RWPE1 (cell line): ENCODE data around the gene CAV1.

Experiments
- CTCF ChIA-PET: fragments of 350-600 bp; sonication (Branson Sonifier 250); formaldehyde crosslinking; extraction: SDS; loops from one replicate; lab custom pipeline; 2021; lab: Yijun Ruan, JAX
- POLR2A ChIA-PET: fragments of 400-600 bp; formaldehyde crosslinking; extraction: SDS; loops from one replicate; lab custom pipeline; 2020; ENCODE audit warnings: antibody characterized with exemption; ENCODE audit not compliant: low non-redundant PET; lab: Yijun Ruan, JAX
- DNase-seq: peaks from one replicate; pipeline ENCODE4 v3.0.0; 2012; ENCODE audit warnings: low spot score
- H3K27ac ChIP-seq: fragments of 450-650 bp; 2 replicates; pipeline ENCODE4 v1.5.1; 2017
- TF ChIP-seq, protein P1 (sequence below): fragments of 450-650 bp; conservative IDR thresholded peaks from 2 replicates; pipeline ENCODE4 v1.5.1; 2017; ENCODE audit warnings: low read depth, mild to moderate bottlenecking

CAV1 gene

DNA sequence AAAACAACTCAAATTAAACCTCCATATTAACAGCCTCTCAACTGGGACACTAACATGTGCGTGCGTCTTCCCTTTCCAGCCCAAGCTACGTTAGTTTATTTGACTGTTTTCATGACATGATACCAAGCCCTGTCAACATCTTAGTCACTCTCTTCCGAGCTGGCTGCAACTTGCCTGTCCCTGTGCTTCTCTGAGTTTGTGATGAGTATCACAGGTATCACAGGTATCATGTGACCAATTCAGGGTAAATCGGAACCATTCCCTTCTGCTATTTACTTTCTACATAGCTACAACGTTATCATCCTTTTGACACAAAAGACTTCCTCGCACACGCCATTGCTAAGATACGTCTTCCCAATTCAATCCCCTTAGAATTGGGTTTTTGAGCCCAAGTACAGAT lies 70.2 kb downstream of the CAV1 start:
- CTCF ChIA-PET: no interaction called here
- POLR2A ChIA-PET: no interaction called here

DNA sequence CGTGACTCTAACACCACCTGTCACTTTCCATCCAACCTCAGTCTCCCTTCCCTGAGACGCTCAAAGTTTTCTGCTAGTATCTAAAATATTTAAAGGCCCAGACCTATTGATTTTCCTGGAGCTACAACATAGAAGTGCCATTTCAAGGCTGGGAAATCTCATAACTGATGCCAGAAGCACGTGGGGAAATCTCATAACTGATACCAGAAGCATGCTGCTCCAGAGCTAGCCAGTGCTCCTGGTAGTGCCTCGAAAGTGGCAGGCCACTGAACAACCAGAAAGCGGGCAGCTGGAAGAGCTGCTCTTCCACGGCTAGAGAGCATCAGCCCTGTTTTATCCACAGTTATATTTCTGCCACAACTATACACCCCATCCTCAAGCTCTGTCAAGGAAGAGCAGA lies 72.5 kb downstream of the CAV1 start:
- ChIA-PET CTCF (no interaction called here), POLR2A (no interaction called here)
- no peak for DNase-seq
- TF ChIP-seq, protein P1, sequence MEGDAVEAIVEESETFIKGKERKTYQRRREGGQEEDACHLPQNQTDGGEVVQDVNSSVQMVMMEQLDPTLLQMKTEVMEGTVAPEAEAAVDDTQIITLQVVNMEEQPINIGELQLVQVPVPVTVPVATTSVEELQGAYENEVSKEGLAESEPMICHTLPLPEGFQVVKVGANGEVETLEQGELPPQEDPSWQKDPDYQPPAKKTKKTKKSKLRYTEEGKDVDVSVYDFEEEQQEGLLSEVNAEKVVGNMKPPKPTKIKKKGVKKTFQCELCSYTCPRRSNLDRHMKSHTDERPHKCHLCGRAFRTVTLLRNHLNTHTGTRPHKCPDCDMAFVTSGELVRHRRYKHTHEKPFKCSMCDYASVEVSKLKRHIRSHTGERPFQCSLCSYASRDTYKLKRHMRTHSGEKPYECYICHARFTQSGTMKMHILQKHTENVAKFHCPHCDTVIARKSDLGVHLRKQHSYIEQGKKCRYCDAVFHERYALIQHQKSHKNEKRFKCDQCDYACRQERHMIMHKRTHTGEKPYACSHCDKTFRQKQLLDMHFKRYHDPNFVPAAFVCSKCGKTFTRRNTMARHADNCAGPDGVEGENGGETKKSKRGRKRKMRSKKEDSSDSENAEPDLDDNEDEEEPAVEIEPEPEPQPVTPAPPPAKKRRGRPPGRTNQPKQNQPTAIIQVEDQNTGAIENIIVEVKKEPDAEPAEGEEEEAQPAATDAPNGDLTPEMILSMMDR: no peak
- no peak overlapping the region for H3K27ac ChIP-seq

More for the DNA sequence above, 70.2 kb downstream of the CAV1 start:
- no peak overlapping the region for H3K27ac ChIP-seq
- TF ChIP-seq, protein P1: no peak
- no peak for DNase-seq

- DNase-seq: no peak
- ChIA-PET POLR2A (no interaction called here), CTCF (interaction anchor here (0.5 kb wide), 1 partner anchor 19 kb away, joined by 3 read pairs; no protein-coding TSS in a partner anchor)
- TF ChIP-seq, protein P1: no peak
- H3K27ac ChIP-seq: no peak overlapping the region
Measured at GRCh38 chr7:116598278-116598677, 73.4 kb downstream of the CAV1 start.

DNA sequence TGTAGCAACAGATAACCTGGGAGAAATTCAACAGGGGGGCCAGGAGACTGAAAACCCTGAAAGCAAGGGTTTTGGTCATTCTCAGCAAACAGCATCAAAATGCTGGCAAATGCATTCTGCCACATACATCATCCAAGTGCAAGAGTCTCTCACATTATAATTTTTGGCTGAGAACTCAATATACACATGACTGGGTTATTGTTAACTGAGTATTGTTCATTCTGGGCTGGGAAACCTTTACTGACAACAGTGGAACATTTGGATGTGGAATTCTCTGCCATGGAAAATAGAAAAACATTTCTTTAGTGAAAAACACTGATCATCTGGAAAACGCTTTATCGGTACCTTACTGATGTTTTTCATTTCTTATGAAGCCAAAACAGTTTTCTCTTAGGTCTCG lies 74.0 kb downstream of the CAV1 start:
- no peak overlapping the region for H3K27ac ChIP-seq
- no peak for DNase-seq
- CTCF ChIA-PET: interaction anchor here (0.5 kb wide), 1 partner anchor 19 kb away, joined by 3 read pairs; no protein-coding TSS in a partner anchor
- POLR2A ChIA-PET: no interaction called here
- TF ChIP-seq, protein P1: no peak

DNA sequence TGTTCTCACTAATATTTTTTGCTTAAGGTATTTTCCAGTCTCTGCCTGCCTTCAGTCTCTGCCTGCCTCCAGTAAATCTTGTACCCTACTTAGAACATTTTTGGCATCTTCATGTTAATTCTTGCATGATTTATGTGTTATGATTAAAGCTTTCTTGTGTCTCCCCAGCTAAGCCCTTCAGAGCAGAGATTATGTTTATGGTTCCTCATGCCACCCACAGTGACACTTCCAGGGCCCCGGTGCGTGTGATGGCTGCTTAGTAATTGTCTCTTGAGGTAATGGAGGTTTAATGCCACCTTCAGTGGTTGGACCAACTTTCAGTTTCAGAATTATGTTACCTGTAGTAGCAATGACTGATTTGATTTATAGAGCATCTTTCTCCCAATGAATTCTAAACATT lies 76.6 kb downstream of the CAV1 start:
- DNase-seq: no peak
- H3K27ac ChIP-seq: no peak overlapping the region
- TF ChIP-seq, protein P1: no peak
- ChIA-PET CTCF (interaction anchor here (0.6 to 3.1 kb wide), 3 partner anchors 10 to 421 kb away, joined by 3 to 9 read pairs (median 3); no protein-coding TSS in a partner anchor), POLR2A (no interaction called here)

- TF ChIP-seq, protein P1: no peak
- ChIA-PET CTCF (no interaction called here), POLR2A (no interaction called here)
- H3K27ac ChIP-seq: no peak overlapping the region
- DNase-seq: no peak
Measured at GRCh38 chr7:116607299-116607698, 82.5 kb downstream of the CAV1 start.
